ENCODE results near the gene RSPH4A. TPM values are rescaled to one million over a fixed set of nuclear protein-coding genes. Genes with fewer than 3 reads are reported as not detected.

RSPH4A gene
- total and polyA plus RNA-seq, 9 of the 15 experiments (the other 6 are each of a cell fraction or from before 2014, with no cell fraction given) = 0.04 to 0.30 (median 0.11) TPM

DNA sequence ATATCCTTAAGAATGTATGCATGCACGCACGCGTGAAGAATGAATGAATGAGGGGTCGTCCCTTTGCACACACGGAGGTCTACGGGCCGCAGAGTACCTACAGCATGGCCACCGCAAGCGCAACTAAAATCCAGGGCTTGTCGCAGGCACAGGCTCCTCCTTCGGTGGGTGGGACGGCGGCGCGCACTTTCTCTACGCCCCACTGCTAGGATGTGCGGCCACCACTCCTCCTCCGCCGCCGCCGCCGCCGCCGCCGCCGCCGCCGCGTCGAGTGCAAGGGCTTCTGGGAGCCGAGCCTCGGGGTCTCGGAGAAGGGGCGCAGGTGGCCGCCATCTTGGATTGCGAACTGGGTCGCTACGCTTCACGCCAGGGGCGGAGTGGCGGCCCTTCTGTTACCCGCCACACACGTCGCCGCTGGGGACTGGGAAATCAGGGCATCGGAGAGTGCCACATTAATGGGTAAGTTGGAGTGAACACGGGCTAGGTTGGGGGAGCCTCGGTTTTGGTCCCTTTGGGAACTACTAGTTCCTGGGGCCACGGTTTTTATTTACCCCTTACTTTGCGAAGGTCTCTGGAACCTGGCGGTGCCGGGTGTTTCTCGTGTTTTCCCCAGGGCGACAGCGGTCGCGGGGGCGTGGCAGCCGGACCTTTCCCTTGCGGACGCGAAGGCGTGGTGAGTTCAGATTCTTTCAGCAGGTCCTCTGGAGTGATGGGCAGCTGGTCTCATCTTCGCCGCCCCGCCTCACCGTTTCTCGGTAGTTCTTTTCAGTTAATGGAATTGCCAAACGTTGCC, 64.8 kb downstream of the RSPH4A start, which contains the start of gene KPNA5 (continued):
- TF ChIP-seq, protein P1, sequence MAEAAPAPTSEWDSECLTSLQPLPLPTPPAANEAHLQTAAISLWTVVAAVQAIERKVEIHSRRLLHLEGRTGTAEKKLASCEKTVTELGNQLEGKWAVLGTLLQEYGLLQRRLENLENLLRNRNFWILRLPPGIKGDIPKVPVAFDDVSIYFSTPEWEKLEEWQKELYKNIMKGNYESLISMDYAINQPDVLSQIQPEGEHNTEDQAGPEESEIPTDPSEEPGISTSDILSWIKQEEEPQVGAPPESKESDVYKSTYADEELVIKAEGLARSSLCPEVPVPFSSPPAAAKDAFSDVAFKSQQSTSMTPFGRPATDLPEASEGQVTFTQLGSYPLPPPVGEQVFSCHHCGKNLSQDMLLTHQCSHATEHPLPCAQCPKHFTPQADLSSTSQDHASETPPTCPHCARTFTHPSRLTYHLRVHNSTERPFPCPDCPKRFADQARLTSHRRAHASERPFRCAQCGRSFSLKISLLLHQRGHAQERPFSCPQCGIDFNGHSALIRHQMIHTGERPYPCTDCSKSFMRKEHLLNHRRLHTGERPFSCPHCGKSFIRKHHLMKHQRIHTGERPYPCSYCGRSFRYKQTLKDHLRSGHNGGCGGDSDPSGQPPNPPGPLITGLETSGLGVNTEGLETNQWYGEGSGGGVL (CRISPR knock-in tag; IDR thresholded peaks at IDR 0.05) = no peak
- 0 out of 2 replicates have a peak, but pooled peaks have one; percentile 5 for TF ChIP-seq PHF21A (IDR thresholded peaks at IDR 0.05; ENCODE audit: borderline replicate concordance, low read depth)
- no peak for TF ChIP-seq ZNF551 (CRISPR knock-in tag; IDR thresholded peaks at IDR 0.05)
- no peak for TF ChIP-seq ARID1B (IDR thresholded peaks at IDR 0.05)
- TF ChIP-seq, protein P2, sequence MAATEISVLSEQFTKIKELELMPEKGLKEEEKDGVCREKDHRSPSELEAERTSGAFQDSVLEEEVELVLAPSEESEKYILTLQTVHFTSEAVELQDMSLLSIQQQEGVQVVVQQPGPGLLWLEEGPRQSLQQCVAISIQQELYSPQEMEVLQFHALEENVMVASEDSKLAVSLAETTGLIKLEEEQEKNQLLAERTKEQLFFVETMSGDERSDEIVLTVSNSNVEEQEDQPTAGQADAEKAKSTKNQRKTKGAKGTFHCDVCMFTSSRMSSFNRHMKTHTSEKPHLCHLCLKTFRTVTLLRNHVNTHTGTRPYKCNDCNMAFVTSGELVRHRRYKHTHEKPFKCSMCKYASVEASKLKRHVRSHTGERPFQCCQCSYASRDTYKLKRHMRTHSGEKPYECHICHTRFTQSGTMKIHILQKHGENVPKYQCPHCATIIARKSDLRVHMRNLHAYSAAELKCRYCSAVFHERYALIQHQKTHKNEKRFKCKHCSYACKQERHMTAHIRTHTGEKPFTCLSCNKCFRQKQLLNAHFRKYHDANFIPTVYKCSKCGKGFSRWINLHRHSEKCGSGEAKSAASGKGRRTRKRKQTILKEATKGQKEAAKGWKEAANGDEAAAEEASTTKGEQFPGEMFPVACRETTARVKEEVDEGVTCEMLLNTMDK (IDR thresholded peaks at IDR 0.05; ENCODE audit: borderline replicate concordance, insufficient read depth, low read depth, low read length, poor library complexity, severe bottlenecking) = no peak
- TF ChIP-seq, protein P3, sequence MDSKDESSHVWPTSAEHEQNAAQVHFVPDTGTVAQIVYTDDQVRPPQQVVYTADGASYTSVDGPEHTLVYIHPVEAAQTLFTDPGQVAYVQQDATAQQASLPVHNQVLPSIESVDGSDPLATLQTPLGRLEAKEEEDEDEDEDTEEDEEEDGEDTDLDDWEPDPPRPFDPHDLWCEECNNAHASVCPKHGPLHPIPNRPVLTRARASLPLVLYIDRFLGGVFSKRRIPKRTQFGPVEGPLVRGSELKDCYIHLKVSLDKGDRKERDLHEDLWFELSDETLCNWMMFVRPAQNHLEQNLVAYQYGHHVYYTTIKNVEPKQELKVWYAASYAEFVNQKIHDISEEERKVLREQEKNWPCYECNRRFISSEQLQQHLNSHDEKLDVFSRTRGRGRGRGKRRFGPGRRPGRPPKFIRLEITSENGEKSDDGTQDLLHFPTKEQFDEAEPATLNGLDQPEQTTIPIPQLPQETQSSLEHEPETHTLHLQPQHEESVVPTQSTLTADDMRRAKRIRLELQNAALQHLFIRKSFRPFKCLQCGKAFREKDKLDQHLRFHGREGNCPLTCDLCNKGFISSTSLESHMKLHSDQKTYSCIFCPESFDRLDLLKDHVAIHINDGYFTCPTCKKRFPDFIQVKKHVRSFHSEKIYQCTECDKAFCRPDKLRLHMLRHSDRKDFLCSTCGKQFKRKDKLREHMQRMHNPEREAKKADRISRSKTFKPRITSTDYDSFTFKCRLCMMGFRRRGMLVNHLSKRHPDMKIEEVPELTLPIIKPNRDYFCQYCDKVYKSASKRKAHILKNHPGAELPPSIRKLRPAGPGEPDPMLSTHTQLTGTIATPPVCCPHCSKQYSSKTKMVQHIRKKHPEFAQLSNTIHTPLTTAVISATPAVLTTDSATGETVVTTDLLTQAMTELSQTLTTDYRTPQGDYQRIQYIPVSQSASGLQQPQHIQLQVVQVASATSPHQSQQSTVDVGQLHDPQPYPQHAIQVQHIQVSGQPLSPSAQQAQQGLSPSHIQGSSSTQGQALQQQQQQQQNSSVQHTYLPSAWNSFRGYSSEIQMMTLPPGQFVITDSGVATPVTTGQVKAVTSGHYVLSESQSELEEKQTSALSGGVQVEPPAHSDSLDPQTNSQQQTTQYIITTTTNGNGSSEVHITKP (IDR thresholded peaks at IDR 0.05; ENCODE audit: partially characterized antibody) = peak; percentile 23
- TF ChIP-seq, protein P4, sequence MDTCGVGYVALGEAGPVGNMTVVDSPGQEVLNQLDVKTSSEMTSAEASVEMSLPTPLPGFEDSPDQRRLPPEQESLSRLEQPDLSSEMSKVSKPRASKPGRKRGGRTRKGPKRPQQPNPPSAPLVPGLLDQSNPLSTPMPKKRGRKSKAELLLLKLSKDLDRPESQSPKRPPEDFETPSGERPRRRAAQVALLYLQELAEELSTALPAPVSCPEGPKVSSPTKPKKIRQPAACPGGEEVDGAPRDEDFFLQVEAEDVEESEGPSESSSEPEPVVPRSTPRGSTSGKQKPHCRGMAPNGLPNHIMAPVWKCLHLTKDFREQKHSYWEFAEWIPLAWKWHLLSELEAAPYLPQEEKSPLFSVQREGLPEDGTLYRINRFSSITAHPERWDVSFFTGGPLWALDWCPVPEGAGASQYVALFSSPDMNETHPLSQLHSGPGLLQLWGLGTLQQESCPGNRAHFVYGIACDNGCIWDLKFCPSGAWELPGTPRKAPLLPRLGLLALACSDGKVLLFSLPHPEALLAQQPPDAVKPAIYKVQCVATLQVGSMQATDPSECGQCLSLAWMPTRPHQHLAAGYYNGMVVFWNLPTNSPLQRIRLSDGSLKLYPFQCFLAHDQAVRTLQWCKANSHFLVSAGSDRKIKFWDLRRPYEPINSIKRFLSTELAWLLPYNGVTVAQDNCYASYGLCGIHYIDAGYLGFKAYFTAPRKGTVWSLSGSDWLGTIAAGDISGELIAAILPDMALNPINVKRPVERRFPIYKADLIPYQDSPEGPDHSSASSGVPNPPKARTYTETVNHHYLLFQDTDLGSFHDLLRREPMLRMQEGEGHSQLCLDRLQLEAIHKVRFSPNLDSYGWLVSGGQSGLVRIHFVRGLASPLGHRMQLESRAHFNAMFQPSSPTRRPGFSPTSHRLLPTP (IDR thresholded peaks at IDR 0.05; ENCODE audit: borderline replicate concordance, extremely low read depth, insufficient read length) = no peak
- peak; percentile 73 for TF ChIP-seq ESRRA (IDR thresholded peaks at IDR 0.05; ENCODE audit: borderline replicate concordance, low read depth)
- no peak for TF ChIP-seq ZNF408 (CRISPR knock-in tag; IDR thresholded peaks at IDR 0.05; ENCODE audit: low read depth)
- no peak for TF ChIP-seq CEBPB (tag; IDR thresholded peaks at IDR 0.05)
- TF ChIP-seq RUNX1 (IDR thresholded peaks at IDR 0.05; ENCODE audit: low read depth) = no peak
- no peak for TF ChIP-seq ZNF174 (CRISPR knock-in tag; IDR thresholded peaks at IDR 0.05)
- TF ChIP-seq, protein P5, sequence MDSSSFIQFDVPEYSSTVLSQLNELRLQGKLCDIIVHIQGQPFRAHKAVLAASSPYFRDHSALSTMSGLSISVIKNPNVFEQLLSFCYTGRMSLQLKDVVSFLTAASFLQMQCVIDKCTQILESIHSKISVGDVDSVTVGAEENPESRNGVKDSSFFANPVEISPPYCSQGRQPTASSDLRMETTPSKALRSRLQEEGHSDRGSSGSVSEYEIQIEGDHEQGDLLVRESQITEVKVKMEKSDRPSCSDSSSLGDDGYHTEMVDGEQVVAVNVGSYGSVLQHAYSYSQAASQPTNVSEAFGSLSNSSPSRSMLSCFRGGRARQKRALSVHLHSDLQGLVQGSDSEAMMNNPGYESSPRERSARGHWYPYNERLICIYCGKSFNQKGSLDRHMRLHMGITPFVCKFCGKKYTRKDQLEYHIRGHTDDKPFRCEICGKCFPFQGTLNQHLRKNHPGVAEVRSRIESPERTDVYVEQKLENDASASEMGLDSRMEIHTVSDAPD (CRISPR knock-in tag; IDR thresholded peaks at IDR 0.05) = no peak
- peak; percentile 94 for TF ChIP-seq POLR2AphosphoS5 (IDR thresholded peaks at IDR 0.05; ENCODE audit: control insufficient read depth, insufficient read depth, low read depth, low read length)

Measured in K562 (cell line).